ENCODE measurements around the gene KIF4A.
"Not testable (repeated sequence)": the region's sequence is repeated elsewhere in the genome, so short reads cannot be mapped to it uniquely, and the experiment has no call there.

The KIF4A gene

DNA sequence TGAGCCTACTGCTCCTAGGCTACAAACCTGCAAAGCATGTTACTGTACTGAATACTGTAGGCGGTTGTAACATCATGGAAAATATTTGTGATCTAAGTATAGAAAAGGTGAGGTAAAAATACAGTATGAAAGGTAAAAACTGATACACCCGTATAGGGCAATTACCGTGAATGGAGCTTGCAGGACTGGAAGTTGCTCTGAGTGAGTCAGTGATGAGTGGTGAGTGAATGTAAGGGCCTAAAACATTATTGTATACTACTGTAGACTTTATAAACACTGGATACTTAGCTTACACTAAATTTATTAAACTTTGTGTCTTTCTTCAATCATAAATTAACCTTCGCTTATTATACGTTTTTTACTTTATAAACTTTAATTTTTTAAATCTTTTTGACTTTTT lies 3.7 kb downstream of the KIF4A start:
- no peak for DNase-seq

DNA sequence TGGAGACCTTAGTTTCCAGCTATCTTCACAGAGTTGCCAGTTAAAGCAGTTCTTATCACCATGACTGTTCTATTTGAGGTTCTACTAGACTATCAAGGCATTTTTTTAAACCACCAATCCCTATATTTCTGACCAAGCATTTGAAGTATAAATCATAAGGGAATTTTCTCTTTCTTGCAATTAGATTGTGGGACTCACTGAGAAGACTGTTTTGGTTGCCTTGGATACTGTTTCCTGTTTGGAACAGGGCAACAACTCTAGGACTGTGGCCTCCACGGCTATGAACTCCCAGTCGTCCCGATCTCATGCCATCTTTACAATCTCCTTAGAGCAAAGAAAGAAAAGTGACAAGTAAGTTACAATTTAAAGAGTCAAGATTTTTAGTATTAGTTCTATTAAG lies 11.8 kb downstream of the KIF4A start:
- peak; percentile 28 for DNase-seq

DNA sequence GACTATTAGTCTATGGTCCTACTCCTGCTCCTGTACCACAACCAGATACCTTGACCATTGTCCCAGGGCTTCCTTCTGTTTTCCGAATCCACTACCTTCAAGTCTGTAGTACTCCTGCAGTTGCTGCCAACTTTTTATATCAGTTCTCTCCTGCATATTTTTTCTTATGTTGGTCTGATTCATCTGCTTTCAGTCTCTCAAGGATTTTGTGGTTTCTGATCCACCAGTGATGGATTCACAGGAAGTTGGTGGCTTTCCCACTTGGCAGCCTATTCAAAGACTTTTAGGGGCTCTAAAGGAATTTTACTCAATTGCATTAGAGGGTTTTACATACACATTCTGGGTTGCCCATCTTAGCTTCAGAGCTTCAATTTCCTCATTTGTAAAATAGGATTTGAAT lies 23.6 kb downstream of the KIF4A start:
- DNase-seq = peak; percentile 17

- DNase-seq = no peak
Observed at GRCh38 chrX:70322784-70323183, 32.9 kb downstream of the KIF4A start.

DNA sequence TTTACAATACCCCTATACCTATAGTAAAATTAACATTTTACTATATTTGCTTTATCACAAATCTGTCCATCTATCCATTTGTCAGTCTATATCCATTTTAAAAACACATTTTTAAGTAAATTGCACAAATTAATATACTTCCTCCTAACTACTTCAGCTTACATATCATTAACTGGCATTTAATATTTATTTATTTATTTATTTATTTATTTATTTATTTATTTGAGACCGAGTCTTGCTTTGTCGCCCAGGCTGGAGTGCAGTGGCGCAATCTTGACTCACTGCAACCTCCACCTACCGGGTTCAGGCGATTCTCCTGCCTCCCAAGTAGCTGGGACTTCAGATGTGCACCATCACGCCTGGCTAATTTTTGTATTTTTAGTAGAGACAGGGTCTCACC lies 33.7 kb downstream of the KIF4A start:
- DNase-seq = not testable (repeated sequence)

- DNase-seq = no peak
Observed at GRCh38 chrX:70324326-70324725, 34.4 kb downstream of the KIF4A start.

- no peak for DNase-seq
Observed at GRCh38 chrX:70331161-70331560, 41.3 kb downstream of the KIF4A start.

DNA sequence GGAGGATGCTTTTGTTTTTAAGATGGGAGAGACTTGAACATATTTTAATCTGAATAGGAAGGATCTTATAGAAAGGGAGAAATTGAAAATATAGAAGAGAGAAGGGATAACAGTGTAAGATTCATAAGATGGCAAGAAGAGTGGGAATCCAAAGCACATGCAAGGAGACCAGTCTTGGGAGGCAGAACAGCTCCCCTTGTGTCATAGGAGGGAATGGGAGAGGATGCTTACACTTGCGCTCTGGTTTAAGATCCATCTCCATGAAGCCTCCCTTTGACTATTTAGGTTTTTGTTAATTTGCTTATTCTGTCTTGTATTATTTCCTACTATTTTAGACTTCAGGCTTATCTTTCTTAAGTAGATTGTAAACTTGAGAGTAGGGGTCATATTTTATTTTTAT lies 42.7 kb downstream of the KIF4A start:
- no peak for DNase-seq

DNA sequence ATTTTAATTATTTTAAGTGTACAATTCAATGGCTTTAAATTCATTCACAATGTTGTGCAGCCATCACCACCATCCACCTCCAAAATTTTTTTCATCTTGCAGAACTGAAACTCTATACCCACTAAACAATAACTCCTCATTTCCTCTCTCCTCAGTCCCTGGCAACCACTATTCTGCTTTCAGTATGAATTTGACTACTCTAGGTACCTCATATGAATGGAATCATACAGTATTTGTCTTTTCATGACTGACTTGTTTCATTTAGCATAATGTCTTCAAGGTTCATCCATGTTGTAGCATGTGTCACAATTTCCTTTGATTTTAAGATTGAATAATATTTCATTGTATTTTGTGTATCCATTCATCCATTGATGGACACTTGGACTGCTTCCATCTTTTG lies 46.9 kb downstream of the KIF4A start:
- no peak for DNase-seq

DNA sequence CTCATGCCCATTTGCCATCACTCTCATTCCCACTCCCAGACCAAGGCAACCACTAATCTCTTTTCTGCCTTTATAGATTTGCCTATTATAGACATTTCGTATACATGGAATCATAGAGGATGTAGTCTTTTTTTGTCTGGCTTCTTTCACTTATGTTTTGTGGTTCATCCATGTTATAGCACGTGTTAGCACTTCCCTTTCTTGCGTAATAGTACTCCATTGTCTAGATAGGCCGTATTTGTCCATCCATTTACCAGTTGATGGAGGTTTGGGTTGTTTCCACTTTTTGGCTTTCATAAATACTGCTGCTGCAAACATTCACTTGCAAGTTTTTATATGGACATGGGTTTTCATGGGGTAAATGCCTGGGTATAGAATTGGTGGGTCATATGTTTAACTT lies 48.4 kb downstream of the KIF4A start:
- no peak for DNase-seq

DNA sequence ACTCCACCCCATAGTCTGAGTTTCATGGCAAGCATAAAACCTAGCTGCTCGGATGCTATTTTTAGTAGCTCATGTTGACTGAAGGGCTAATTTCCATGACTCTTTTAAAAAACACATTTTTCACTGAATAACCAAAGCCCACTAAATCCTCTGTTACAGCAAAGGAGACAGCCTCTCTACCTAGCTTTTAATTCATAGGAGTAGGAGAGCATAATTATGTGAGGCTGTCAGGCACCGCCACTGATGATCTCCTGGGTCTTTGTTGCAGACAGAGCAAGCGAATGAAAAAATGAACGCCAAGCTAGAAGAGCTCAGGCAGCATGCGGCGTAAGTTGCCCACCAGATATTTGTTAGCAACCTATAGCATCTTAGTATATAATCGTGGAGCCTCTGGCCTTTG lies 53.5 kb downstream of the KIF4A start:
- no peak for DNase-seq

DNA sequence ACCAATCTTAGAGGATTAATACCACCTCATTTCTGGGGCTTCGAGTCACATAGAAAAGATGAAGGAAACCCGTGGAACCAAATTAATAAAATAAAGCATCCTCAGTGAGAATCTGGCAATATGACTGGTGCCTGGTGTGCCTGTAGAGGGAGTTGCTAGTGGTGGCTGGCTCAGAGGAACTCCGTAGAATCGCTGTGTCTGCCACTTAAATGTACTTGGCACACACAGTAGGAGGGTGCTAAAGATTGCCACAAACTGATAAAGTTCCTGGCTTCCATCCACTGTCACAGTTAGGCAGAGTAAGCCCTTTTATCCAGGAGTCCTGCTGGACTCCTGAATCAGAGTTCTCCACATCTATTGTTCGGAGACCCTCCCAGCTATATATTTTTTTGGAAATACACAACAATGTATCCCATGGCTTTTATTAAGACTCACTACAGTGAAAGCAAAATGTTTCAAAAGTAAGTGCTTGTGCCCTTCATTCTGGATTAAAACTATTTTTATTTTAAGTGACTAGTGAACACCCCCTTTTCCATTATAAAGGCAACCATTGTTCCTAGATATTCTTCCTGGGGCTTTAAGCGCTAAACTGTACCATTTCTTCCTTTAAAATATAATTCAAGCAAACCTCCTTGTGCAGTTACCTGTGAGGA lies 56.6 kb downstream of the KIF4A start:
- no peak for DNase-seq

DNA sequence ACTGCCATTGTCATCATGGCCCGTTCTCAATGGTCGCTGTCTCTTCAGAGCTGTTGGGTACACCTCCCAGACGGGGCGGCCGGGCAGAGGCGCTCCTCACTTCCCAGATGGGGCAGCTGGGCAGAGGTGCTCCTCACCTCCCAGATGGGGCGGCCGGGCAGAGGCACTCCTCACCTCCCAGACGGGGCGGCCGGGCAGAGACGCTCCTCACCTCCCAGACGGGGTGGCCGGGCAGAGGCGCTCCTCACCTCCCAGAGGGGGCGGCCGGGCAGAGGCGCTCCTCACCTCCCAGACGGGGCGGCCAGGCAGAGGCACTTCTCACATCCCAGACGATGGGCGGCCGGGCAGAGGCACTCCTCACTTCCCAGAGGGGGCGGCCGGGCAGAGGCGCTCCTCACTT lies 58.9 kb downstream of the KIF4A start:
- not testable (repeated sequence) for DNase-seq

- DNase-seq = not testable (repeated sequence)
Observed at GRCh38 chrX:70349367-70350125, 59.6 kb downstream of the KIF4A start.

DNA sequence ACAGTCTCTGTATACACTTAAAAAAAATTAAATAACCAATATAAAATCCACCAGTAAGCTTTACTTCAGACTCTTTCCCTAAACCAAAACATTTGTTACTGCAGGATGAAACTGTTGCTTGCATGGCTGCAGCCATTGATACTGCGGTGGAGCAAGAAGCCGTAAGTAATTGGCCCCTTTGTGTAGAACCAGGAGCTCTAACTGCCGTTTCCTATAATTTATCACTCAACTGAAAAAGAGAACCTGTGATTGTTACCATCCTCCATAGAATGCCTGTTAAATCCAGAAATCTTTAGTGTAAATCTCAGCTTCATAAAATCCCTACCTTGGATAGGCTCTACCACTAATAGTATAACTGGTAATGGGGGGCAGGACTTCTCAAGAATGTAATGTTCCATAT lies 62.6 kb downstream of the KIF4A start:
- DNase-seq = no peak

- DNase-seq = no peak
Observed at GRCh38 chrX:70353514-70353913, 63.6 kb downstream of the KIF4A start.

DNA sequence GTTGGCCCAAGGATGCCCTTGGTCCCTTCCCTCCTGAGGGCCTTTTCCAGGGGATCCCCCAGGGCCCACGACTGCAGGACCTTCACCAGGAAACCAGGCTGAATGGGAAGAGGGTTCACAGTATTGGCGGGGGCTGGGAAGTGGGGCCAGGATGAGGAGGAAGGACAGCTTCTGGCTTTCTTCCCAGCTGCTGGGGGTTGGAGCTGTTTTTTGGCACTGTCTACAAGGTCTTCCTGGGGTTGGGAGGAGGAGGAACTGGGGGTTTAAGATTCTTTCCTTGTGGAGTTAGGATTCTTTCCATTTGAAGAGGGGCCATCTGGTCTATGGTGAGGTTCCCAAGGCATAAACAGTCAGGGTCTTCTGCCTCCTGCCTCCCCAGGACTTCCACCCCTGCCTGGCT lies 64.8 kb downstream of the KIF4A start:
- DNase-seq = no peak

DNA sequence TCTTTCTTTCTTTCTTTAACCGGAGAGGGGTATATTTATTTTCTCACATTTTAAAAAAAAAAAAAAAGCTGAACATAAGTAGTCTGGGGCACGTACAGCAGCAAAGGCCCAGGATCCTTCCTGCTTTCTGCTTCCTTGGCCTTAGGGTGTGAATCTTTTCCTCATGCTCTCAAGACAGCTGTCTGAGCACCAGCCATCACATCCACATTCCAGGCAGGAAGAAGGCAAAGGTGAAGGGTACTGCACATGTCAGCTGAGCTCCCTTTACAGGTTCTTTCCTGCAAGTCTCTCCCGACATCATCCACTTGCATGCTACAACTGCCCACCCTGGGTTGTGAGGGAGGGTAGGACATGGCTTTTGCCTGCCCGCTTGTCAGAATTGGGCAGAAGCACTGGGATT lies 69.6 kb downstream of the KIF4A start:
- no peak for DNase-seq

DNA sequence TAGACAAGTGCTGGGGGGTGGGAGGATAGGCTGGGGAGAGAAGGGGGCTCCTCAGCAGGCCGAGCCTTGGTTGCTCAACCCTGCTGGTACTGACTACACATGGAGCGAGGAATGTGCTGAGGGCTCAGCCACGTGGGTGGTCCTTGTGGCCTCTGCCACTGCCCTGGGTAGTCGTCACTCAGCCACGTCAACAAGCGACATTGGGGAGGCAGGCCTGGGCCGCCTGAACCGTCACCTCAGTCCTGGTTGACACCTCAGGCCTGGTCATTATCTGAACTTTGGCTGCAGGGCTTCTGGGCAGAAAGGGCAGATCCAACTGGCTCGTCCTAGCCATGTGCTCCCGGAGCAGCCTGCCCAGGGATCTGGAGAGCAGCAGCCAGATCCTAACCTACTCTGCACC lies 70.5 kb downstream of the KIF4A start:
- no peak for DNase-seq

GRCh38 chrX:70368731-70369130 lies 78.8 kb downstream of the KIF4A start:
- not testable (repeated sequence) for DNase-seq

GRCh38 chrX:70386235-70386634 lies 96.3 kb downstream of the KIF4A start:
- no peak for DNase-seq

DNA sequence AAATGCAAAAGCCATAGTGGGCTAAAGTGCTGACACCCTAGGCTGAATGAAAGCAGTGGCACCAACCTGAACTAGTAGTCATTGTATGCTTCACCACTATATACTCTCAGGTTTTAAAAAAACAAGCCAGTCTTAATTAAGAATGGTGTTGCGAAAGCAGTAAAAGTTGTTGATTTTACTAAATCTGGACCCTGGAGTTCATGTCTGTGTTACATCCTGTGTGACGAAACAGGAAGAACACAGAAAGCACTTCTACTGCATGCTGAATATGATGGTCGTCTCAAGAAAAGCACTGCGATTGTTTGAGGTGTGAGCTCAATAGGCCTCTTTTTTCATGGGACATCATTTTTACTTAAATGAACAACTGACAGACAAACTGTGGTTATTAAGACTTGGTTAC lies 109.0 kb downstream of the KIF4A start:
- DNase-seq = no peak

DNA sequence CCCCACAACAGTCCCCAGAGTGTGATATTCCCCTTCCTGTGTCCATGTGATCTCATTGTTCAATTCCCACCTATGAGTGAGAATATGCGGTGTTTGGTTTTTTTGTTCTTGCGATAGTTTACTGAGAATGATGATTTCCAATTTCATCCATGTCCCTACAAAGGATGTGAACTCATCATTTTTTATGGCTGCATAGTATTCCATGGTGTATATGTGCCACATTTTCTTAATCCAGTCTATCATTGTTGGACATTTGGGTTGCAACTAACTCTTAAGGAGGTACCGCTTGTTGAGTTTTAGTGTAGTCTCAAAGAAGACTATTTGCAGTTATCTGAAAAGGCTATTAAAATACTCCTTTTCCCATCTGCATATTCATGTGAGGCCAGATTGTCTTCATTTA lies 110.3 kb downstream of the KIF4A start:
- not testable (repeated sequence) for DNase-seq

GRCh38 chrX:70402721-70403120 lies 112.8 kb downstream of the KIF4A start:
- no peak for DNase-seq

- no peak for DNase-seq
Observed at GRCh38 chrX:70405003-70405402, 115.1 kb downstream of the KIF4A start.
